HL-60 (cell line): ENCODE measurements around the gene MRPL33.

Source experiments
- DNase-seq, 2 experiments: peaks; one replicate each; pipeline ENCODE4 v3.0.0-alpha.2; 2010 to 2020; ENCODE audit warnings: low read depth in 1 of 2, low spot score in 1 of 2
- H3K27ac ChIP-seq: fragments of 250-450 bp; sonication (Bioruptor Pico); replicated peaks from 2 replicates; pipeline ENCODE4 v1.5.1; 2020; ENCODE audit warnings: mild to moderate bottlenecking, moderate library complexity
- H3K27me3 ChIP-seq: fragments of 250-450 bp; sonication (Bioruptor Pico); 2 replicates; pipeline ENCODE4 v1.5.1; 2021; ENCODE audit warnings: mild to moderate bottlenecking, moderate library complexity; ENCODE audit not compliant: insufficient read depth, poor library complexity, severe bottlenecking
- H3K4me3 ChIP-seq: replicated peaks from 2 replicates; pipeline ENCODE4 v1.5.1; 2011; ENCODE audit warnings: mild to moderate bottlenecking, control low read depth, low read length; ENCODE audit not compliant: insufficient read depth
- CTCF ChIP-seq: IDR thresholded peaks from one replicate; pipeline ENCODE4 v1.5.1; 2011; ENCODE audit warnings: low read length, control low read depth, inconsistent platforms; ENCODE audit not compliant: insufficient read depth
- GABPA ChIP-seq: IDR thresholded peaks from 2 replicates; pipeline ENCODE4 v1.6.1; 2012; ENCODE audit warnings: low read depth
- POLR2AphosphoS5 ChIP-seq: IDR thresholded peaks from 2 replicates; pipeline ENCODE4 v1.6.1; 2012; ENCODE audit warnings: low read depth
- REST ChIP-seq: IDR thresholded peaks from 2 replicates; pipeline ENCODE4 v1.6.1; 2012; ENCODE audit warnings: low read depth; ENCODE audit not compliant: insufficient replicate concordance
- SPI1 ChIP-seq: IDR thresholded peaks from 2 replicates; pipeline ENCODE4 v1.6.1; 2012; ENCODE audit warnings: low read depth, mild to moderate bottlenecking, borderline replicate concordance

The MRPL33 gene

GRCh38 chr2:27798948-27799645 lies 27.6 kb downstream of the MRPL33 start:
- H3K4me3 ChIP-seq, result no peak overlapping the region
- DNase-seq, result no peak
- TF ChIP-seq POLR2AphosphoS5, result no peak
- no peak for TF ChIP-seq GABPA
- TF ChIP-seq SPI1, result no peak
- TF ChIP-seq CTCF, result no peak
- no peak for TF ChIP-seq REST
- H3K27ac ChIP-seq, result no peak overlapping the region
- H3K27me3 ChIP-seq, result no peaks in the 10 kb centered on the region

- TF ChIP-seq SPI1 (no peak), CTCF (no peak), GABPA (no peak), REST (no peak), POLR2AphosphoS5 (no peak)
- Histone ChIP-seq H3K4me3 (no peak overlapping the region), H3K27ac (no peak overlapping the region), H3K27me3 (no peaks in the 10 kb centered on the region)
- no peak for DNase-seq
Measured at GRCh38 chr2:27799646-27800010, 28.1 kb downstream of the MRPL33 start.

GRCh38 chr2:27800856-27801255 lies 29.3 kb downstream of the MRPL33 start:
- no peak overlapping the region for H3K27ac ChIP-seq
- no peak overlapping the region for H3K4me3 ChIP-seq
- H3K27me3 ChIP-seq, result no peaks in the 10 kb centered on the region
- TF ChIP-seq CTCF (no peak), SPI1 (no peak), GABPA (no peak), REST (no peak), POLR2AphosphoS5 (no peak)
- no peak for DNase-seq
